RPMI7951 (cell line): ENCODE data around the gene RAP1B. TPM values are rescaled to one million over a fixed set of nuclear protein-coding genes. Genes with fewer than 3 reads are reported as not detected.
A peak's percentile ranks its signal among the peaks of the same experiment; 100 is the strongest.

Experiments used
- DNase-seq: peaks from one replicate; pipeline ENCODE4 v3.0.0-alpha.2; 2012; ENCODE audit warnings: low read depth
- total RNA-seq: library from RNA; depleted of rRNA; stranded (reverse); fragments of >200 nt; shearing (Covaris generic); gene quantifications from 2 replicates; pipeline ENCODE4 v1.2.3, GENCODE V29; 2014; rRNA removed

RAP1B gene
- 115 and 128 TPM in 2 replicates for total RNA-seq

DNA sequence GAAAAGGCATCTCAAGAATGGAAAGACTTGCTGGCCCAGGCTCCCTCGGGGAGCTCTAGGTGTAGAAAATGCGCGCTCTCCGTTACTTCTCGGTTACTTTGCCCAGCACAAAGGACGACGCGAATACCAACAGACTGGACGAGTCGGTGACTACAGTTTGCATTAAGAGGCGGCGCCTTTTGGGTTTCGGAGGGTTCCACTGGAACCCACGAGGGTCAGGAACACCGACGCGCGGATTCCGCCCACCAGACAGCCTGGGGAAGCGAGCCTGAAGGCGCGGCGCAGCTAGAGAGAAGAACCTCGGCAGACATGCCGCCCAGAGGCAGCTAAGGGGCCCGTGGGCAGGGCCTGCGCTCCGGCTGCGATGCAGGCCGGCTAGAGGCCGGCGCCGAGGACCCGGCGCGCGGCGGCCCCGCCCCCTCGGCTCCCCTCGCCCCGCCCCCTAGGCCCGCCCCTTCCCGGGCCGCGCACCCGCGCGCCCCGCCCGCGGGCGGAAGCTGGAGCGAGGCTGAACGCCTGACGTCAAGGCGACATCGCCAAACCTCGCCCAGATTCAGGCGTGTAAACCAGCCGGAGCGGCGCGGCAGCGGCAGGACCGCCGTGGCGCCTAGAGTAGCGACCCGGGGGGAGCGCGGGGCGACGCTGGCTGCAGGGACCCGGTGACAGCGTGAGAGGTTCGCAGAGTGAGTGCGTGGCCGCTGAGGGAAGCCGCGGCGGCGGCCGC lies at the start of gene RAP1B:
Gene RAP1B (plus strand): TSS at position 530 of the 724 bp plus-strand sequence. CDS start 37,826 bp downstream, outside the sequence.
- peak; percentile 84 for DNase-seq

DNA sequence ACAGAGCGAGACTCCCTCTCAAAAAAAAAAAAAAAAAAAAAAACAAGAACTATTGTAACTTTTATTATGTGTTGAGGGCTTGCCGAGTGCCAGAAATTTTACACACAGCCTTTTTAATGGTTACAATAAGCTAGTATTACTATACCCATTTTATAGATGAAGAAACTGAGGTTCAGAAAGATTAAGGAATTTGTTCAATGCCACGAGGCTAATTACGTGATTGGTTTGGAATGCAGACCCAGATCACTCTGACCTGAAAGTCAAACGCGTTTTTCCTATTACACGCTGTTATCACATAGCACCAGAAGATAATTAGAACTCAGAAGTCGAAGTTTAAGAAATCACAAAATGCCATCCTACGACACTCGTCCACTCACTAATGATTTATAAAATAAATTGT lies 48.9 kb upstream of the RAP1B start:
- no peak for DNase-seq

DNA sequence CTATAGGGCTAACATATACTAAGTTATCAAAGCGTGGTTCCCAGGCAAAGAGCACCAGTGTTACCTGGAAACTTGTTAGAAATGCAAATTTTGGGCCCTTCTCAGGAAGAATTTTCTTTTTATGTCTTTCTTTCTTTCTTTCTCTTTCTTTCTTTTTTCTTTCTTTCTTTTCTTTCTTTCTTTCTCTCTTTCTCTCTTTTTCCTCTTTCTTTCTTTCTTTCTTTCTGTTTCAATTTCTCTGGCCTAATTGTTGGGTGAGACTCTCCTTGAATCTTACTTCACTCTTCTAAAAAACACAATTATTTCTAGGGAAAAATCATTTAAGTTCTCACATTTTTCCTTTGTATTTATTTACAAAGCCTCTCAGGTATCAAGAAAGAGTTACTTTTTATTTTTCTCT lies 46.5 kb upstream of the RAP1B start:
- no peak for DNase-seq

DNA sequence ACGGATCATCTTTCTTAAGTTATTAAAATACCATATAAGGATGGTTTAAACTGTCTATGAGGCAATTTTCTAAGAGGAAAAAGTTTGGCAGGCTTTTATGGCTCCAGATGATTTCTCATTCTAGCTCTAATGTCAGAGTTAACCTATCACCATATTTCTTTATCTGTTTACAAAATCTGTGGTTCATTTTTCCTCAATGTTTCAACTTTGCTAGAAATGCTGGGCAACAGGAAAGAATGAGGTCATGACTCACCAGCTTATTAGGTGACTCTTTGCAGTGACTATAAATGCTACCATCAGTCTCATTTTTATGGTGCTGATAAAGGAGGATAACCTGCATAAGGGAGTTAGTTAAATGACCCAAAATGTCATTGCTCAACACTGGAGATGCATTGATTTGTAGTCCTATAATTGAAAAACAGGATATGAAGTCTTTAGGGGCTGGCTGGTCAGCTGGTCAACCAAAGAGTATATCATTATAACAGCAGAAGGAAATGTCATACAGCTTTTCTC lies 45.3 kb upstream of the RAP1B start:
- peak; percentile 71 for DNase-seq

DNA sequence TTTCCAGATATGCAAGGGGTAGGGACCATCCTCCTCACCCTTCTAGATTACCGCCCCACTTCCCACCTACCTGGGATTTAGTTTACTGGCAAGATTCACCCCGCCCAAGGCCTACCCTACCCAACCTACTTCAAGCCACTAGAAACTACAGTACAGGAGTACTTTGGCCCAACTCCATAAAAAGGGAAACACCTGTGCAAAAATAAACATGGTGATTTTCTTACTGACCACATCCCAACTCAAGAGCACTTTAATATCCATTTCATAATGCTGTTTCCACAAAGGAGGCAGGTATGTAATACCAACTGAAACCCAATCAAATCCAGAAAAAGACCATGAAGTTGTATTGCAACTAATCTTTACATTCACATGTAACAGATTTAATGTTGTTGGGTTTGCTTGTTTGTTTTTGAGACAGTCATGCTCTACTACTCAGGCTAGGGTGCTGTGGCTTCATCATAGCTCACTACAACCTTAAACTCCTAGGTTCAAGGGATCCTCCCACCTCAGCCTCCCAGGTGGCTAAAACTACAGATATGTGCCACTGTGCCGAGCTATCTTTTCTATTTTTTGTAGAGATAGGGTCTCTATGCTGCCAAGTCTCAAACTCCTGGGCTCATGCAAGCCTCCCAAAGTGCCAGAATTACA lies 41.7 kb upstream of the RAP1B start:
- no peak for DNase-seq

DNA sequence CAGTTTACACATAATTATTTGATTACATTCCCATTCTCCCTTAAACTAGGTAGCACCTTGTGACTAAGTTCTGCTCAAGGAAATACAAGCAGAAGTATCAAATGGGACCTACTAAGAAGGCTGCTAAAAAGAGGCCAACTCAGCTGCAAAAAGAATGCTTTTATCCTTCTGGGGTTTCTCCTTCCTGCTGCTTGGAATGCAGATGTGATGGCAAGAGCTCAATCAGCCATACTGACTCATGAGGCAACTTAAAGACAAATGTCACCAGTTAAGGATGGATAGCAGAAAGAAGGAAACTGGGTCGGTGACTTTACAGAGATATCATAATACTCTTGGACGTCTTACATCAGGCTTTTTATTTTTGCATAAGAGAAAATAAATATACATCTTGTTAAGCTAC lies 38.0 kb upstream of the RAP1B start:
- no peak for DNase-seq

DNA sequence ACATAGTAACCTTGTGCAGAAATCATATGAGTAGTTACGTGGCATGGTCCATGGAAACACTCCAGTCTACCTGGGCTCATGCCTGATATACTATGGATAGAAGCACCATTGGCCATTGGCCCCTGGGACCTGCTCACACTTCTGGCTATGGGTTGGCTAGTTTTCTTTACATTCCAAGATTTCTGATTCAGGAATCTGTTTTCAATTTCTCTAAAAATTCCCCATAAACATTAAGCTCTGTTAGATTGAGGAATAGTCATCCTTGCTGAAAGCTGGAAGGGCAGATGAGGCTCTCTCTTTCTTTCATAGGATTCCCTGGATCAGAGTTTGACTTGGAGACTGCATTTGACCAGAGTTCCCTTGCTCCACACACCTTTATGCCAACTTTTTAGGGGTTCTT lies 37.3 kb upstream of the RAP1B start:
- no peak for DNase-seq

DNA sequence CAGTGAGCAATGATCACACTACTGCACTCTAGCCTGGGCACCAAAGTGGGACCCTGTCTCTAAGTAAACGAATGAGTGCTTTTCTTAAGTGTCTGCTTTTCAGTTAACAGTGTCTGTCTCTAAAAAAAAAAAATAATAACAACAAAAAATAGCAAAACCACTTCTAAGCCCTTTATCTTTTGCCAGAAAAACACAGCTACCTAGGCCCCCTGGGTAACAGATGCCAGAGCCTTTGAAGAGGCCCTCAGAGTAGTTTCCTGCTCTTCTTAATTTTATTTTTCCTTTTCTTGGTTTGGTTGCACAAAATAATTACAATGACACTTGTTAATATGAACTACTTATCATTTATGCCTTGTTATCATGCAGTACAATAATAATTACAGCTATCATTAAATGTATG lies 32.8 kb upstream of the RAP1B start:
- DNase-seq, result no peak

DNA sequence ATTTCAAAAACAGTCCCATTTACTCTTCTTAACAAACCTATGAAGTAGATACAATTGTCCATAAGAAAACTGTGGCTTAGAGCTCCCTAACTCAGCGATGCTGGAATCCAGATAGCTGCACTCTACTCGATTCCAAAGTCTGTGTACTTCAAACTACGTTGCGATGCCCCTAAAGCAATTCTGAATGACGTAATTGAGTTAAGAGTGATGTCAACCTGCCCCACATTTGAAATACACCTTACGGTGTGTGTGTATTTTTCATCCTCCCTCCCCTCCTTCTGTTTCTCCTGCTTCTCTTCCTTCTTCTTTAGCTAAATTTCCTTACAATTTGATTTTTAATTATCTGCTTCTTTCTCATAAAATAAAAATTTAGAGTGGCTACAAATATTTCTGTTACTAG lies 31.9 kb upstream of the RAP1B start:
- no peak for DNase-seq

DNA sequence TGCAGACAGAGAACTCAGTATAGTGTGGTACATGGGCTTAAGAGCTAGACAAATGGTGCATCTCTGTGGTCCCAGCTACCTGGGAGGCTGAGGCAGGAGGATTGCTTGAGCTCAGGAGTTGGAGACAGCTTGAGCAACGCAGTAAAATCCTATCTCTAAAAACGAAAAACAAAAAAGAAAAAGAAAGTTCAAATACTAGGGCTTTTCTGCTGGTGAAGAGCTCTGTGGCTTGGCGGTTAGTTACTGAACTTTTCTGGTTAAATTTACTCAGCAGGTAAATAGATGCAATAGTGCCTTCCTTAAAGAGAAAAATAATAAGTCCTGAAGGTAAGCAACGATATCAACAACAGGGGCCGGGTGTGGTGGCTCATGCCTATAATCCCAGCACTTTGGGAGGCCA lies 31.4 kb upstream of the RAP1B start:
- no peak for DNase-seq

DNA sequence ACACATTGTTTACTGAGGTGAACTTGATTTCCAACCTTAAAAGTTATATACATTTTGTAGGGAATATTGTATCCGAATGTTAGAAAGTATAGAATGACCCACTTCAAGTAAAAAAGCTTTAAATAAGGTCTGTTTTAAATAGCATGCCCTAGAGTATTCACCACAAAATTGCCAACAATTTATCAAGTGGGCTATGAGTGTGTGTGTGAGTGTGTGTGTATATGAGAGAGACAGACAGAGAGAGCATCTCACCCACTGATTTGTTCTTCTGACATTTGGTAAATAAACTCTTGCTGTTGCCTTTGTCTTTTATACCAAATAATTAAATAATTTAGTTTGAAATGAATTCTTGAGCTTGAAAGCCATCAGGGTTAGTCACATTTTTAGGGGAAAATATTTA lies 29.8 kb upstream of the RAP1B start:
- DNase-seq, result no peak

DNA sequence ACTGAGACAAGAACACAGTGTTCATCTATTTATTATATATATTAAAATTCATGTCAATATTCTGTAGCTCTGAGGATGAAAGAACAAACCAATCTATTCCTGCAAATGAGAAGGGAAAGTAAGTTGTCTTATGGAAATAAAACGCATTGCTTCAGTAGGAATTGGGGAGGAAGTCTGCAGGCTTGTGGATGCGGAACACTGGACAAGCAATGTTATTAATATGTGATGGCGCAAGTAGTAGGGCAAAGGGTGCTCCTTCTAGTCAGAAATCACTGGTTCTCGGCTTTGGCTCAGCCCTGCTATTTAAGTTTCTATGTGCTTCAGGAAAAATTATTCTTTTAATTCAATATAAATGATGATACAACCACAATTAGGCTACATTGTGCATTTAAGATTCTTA lies 28.8 kb upstream of the RAP1B start:
- DNase-seq, result no peak

DNA sequence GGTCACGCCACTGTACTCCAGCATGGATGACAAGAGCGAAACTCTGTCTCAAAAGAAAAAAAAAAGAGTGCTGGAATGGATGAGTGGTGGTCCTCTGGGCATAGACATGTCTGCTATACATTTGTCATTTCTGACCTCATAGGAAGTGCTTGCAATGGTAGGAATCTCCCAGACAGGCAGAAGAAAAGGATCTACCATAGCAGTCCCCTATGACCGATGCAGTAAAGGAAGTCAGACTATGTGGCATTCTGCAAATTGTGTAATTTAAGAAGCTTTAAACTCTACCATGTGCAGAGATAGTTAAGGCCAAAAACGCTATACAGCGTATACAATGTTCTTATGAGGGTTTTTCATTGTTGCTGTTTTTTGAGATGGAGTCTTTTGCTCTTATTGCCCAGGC lies 24.7 kb upstream of the RAP1B start:
- no peak for DNase-seq

DNA sequence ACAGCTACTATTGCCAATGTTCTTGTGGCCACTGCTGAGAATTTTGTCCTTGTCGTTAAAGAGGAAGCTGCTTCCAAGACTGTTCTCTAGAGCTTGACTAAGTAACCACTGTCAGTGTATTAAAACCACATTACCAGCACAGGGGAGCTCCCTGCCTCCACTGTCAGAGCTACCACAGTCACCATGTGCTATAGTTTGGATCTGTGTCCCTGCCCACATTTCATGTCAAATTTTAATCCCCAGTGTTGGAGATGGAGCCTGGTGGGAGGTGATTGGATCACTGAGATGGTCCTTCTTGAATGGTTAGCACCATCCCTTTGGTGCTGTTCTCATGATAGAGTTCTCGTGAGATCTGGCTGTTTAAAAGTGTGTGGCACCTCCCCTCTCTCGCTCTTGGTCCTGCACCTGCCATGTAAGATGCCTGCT lies 23.2 kb upstream of the RAP1B start:
- DNase-seq, result no peak

DNA sequence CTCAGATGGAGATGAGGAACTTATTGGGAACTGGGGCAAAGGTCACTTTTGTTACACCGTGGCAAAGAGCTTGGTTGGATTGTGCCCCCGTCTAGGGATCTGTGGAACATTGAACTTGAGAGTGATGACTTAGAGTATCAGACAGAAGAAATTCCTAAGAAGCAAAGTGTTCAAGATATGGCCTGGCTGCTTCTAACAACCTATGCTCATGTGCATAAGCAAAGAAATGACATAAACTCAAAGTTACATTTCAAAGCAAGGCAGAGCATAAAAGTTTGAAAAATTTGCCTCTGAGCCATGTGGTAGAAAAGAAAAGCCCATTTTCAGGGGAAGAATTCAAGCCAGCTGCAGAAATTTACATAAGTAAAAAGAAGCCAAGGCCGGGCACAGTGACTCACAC lies 21.5 kb upstream of the RAP1B start:
- DNase-seq, result no peak

DNA sequence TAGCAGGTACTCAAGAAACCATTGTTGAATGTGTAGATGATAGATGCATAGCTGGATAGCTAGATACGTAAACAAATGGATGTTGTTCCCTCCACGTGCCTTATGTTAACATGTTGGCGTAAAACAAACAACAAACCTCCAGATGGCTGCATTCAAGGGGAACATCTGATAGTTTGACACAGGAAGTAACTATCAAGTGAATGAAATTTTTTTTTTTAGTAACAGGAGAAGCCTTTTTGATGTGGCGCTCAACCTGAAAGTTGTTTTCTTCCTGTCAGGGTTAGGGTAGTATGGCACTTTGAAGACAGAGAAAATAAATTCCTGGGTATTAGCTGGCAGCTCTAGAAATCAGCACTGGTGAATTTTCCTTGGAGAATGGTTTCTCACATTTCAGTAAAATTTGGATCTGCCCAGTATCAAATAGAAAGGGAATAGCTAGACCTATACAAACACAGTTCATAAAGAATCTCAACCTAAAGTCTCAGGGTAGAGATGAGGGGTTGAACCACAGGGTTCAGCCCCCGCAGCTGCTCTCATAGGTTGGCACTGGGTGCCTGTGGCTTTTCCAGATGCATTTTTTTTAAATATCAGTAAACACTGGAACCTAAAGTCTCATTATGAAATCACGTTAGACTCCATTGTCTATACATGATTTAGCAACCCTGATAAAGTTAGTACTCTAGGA lies 18.8 kb upstream of the RAP1B start:
- DNase-seq, result no peak

DNA sequence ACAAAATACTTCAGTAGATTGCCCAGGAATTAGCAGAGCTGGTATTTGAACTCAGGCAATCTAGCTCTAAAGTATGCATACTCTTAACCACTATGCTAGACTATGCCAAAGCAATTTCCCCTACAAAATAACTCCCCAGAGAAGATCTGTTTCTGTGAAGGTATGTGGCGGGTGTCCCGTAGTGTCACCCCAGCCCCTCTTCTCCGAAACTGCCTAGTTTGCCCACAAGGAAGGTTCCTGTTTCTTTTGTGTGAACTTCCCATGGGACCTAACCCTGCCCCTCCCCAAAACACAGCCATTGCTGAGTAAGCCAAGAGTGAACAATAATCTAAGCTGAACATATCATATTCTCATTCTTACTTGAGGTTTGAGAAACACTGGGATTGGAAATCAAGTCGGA lies 15.5 kb upstream of the RAP1B start:
- no peak for DNase-seq

DNA sequence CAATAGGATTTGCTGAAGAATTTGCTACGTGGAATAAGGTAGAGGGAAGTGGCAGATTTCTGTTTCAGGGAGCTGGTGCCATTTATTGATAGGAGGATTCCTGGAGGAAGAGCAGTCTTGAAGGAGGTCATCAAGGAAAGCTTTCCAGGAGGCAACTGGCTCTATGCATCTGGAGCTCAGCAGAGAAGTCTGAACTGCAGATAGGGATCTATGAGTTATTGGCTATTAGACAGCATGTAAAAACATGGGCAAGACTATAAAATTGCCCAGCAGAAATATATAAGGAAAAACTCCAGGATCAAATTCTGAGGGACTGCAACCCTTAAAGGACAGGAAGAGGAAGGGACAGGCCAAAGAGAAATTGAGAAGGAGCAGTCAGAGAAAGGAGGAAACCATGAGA lies 8.9 kb upstream of the RAP1B start:
- no peak for DNase-seq

DNA sequence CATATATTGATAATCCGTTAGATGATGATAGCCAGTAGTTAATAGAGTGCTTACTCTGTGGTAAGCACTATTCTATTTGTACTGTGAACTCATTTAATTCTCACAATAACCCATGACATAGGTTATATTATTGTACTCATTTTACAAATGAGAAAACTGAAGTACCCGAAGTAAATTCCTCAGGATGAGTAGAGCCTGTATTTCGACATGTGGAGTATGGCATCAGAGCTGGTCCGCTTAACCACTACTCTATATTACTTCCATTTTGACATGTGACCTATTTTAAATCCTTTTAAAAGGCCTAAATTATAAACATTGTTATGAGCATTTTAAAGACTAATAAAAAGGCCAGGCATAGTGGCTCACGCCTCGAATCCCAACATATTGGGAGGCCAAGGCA lies 8.0 kb upstream of the RAP1B start:
- DNase-seq, result no peak

DNA sequence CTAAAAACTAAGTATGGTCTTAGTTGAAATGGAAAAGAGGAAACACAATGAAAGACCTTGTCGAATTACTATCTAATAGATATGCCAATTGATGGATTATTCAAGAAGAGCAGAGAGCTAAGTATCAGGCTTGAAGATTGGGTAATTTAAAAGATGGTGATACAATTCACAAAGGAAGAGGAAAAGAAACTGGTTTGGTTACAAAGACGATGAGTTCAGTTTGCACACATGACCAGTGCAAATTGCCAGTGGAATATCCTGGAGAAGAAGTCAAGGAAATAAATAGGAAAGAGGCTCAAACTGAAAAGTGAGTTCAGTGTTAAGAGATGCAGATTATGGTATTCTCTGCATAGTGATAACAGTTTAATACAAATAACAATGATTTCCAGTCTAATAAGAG lies 2.5 kb upstream of the RAP1B start:
- DNase-seq, result no peak

DNA sequence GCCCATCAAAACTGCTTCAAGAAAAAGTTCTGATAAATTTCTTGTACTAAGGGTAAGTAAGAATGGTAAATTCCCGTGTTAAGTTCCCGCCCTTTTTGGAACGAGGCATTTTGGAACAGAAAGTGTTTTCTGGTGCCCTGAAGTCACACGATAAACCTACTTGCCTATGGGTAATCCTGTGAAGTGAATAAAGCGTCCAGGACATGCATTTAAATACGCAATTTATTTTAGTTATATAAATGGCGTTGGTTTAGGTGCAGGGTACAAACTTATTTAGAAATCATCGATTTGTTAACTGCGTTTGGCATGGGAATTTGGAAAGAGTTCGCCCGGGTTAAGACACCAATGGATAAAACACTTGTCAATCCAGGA lies 715 bp upstream of the RAP1B start:
- peak; percentile 48 for DNase-seq

DNA sequence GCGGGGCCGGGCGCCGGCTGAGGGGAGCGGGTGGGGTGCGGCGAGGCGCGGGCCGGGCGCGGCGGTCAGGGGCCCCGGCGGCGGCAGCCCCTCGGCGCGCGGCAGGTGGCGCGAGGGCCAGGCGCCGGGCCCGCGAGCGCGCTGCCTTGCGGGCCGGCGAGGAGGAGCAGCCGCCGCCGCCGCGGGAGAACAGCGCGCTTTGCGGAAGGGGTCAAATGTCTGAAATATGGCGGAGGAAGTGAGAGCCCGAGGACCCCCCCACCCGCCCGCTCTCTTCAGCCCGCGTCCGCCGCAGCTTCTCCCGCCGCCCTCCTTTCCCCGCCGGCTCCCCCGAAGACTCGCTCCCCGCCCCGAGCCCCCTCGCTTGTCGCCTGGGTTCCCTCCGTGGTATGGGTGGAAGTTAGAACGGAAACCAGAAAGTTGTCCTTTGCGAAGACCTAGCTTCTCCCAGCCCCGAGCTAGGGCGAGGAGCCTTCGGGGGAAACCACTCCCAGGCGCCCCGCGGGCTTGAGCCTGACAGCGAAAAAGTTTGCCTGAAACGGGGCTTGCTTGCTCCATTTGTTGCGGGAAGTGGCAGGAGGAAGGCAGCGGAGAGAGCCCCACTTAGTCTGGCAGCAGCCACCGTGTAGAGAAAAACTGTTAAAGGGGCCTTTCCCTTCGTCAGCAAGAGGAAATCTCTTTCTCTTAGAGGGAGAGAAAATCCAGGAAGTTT lies 551 bp downstream of the RAP1B start:
- peak; percentile 69 for DNase-seq
